Measurements from ENCODE around the gene CHAD.
"Not testable (repeated sequence)": the region's sequence is repeated elsewhere in the genome, so short reads cannot be mapped to it uniquely, and the experiment has no call there.

Gene CHAD

DNA sequence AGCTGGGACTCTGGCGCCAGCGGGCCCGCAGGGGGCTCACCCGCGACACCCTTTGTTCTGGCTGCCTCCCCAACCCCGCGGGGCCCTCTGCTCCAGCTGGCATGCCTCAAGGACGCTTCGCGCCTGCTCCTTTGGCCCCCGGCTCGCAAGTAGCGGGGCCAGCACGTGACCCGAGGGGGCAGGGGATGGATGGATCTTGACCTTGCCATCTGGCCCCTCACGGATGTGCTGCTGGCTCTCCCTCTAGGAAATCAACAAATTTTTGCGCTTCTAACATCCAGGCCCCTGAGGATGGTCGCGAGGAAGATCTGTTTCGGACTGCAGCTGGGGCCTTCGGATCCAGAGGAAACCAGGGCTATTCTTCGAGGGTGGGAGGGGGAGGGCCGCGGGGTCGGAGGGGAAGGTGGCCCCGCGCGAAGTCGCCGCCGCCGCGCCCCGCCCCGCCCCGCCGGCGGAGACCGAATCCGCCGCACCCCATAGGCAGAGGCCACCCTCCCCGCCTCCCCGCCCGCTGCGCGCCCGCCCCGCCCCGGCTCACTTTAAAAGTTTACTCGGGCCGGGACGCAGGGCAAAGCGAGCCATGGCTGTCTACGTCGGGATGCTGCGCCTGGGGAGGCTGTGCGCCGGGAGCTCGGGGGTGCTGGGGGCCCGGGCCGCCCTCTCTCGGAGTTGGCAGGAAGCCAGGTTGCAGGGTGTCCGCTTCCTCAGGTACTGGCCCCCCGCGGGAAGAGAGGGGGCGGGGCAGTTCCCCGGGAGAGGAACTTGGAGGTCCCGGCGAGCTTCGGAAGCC is 42.8 kb downstream of the CHAD start, which contains the start of gene ACSF2:
ACSF2 (plus strand) TSS at position 537 of the 790 bp plus-strand sequence; CDS start at position 581, 44 bp downstream.
- peak; percentile 93 for DNase-seq

DNA sequence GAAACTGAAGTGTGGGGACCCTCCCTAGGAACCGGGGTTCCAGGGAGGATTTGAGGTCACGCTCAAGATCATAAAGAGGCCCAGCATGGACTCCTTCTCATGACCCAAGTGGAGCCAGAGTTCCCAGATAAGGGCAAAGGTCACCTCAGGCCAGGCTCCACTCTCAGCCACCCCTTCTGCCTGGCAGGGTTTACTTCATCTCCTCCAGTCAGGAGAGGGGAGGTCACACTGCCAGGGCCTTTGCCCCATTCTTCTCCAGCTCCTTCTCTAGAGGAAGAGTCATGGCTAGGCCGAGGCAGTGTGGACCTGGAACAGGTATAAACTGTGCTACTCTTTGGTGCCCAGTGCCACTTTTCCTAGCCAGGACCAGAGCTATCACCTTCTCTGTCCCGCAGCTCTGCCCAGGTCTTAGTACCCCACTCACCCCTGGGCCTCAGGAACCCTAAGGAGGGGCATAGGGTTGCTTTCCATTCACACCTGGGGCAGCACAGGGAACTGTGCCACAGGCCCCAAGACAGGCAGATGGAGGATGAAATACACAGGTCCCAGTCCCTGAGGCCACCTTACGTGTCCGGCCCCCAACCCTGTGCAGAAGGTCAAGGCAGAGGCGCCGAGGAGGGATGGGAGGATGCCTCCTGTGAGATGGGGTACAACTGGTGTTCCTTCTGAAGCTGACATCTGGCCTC is 43.5 kb downstream of the CHAD start:
- DNase-seq, result no peak

DNA sequence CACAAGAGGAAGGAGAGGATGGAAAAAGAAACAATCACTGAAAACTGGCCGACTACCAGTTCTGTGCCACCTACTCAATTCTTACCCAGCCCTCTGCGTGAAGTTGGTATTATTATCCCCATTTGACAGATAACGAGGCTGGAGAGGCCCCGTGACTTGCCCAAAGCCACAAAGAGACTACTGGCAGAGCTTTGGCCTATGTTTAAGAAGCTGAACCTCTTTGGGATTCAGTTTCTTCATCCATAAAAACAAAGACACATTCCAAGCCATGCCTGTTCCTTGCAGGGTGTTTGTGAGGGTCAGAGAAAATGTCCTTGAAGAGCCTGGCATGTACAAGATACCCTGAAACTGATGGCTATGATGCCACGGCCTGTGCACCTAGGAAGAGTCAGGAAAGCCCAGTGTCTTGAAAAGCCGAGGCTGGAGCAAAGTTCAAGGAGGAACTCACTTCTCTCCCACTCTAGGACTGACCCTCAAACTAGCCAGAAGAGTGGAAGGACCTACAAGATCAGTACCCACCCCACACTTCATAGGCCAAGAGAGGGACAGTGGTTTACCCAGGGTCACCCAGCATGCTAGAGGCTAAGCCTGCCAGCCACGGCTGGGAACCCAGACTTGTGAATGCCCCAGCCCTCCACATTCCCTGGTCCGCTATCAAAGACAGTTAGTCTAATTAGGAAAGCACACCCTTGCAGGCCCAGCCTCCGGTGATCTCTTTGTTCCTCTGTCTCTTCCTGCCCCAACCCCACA is 44.3 kb downstream of the CHAD start:
- DNase-seq, result peak; percentile 58

DNA sequence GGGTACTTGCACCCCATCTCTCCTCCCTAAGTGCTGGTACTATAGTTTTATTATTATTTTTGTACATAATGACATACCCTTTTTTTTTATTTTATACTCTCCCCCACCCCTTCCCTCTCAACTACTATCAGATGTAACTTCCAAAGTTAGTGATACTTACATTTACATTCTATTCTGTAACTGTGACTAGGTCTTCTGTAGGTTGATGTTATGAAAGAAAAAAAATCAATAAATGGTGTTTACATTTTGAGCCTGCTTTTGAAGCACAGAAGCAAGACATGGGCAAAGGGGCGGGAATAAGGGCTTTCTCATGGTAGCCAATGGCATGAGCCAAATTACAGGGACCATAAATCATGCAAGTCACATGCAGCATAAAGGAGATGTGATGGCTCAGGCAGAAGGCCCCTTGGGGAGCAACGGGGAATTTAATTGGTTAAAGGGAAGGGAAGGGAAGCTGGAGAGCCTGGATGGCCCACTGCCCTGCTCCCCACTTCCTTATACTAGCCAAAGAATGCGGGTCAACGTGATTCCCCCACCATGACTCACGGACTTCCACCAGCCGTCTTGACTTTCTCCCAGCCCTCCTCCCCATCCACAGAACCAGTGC is 45.0 kb downstream of the CHAD start:
- peak; percentile 94 for DNase-seq

DNA sequence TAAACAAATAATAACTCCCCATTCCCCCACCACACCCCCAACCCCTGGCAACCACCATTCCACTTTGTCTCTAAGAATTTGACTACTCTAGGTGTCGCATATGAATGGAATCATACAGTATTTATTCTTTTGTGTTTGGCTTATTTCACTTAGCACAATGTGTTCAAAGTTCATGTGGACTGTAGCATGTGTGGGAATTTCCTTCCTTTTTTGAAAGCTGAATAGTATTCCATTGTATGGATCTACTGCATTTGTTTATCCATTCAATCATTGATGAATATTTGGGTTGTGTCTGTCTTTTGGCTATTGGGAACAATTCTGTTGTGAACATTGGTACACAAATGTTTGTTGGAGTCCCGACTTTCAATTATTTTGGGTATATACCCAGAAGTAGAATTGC is 45.9 kb downstream of the CHAD start:
- DNase-seq, result no peak

DNA sequence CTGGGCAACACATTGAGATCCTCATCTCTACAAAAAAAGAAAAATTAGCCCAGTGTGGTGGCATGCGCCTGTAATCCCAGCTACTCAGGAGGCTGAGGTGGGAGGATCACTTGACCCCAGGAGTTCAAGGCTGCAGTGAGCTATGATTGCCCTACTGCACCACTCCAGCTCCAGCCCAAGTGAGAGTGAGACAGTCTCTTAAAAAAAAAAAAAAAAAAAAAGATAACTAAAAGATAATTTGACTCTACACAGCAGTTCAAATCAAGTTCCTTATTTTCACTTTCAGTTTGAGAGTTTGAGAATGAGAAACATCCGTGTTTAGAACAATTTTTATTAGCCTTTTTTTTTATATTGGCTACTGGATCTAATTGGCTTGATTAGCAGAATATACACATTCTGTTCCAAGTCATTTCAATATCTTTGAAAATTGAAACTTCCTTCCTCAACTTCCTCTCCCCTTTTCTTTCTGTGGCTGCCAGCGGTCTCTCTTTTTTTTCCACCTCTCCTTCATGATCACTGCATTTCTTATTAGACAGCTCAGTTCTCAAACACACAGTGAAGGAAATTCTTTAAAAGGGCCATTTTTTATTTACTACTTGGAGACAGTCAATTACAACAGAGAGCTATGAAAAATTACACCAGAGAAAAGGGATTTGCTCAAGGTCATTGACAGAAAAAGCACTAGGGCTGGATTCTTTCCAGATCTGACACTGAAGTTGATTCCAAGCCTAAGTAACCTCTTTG is 47.2 kb downstream of the CHAD start:
- no peak for DNase-seq

DNA sequence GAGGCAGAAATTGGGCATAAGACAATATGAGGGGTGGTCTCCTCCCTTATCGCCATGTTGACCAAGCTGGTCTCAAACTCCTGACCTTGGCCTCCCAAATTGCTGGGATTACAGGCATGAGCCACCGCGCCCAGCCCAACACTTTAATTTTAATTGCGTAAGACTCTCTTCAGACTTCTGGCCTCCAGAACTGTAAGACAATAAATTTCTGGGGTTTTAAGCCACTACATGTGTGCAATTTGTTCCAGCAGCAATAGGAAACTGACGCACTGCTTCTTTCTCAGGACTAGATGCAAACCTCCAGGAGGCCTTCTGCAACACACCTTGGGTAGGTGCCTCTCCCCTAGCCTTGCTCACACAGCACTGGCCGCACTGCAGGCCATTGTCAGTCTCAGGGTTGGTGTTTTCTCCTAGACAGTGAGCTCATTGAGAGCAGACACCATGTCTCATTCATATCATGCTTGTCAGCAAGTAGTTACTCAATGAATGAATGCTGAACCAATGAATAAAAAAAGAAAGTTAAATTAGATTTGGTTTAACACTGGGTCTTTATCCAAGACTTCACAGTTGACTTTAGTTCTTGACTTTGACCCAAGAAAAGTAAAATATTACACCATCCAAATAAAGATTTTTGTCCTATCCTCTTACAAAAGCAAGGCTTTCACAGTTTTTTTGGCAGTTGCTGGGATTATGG is 48.1 kb downstream of the CHAD start:
- DNase-seq, result no peak

DNA sequence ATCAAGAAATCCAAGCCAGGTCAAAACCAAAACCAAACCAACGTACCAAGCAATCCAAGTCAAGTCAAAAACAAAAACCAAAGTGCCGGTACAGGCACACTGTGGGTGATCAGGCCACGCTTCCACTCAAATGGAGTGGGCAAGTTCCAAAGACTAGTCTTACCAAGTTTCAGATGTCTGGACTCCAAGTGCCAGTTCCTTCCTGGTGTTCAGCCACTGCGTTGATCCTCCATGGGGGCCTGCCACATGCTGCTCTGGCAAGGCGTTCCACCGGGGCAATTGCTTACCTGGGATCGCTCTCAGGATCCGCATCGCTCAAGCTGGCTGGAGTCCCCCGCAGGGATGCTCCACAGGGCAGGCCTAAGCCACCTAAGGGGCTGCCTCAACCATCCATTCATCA is 49.1 kb downstream of the CHAD start:
- not testable (repeated sequence) for DNase-seq

DNA sequence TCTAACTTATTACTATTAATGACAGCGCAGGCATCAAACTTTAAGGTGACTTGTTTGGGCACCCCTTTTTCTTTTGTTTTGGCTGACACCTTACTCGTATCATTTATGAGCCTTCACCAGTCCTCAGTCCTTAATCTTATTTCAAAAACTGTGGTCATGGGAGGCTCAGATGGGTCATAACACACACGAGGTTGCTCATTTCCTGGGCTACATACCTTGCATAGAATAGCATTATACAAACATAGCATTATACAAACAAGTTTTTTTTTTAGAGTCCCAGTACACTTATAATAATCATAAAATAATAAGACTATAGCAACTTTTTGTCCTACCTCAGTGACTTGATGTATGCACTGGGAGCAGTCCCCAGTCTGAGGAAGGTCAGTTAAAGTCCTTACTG is 53.9 kb downstream of the CHAD start:
- DNase-seq, result no peak

Data from islet precursor cell (in vitro differentiated cells).